Activated naive CD8-positive, alpha-beta T cell treated with anti-CD3 and anti-CD28 coated beads for 36 hours (primary cell): Measurements from ENCODE around the gene TMEM30B. TPM values are rescaled to one million over a fixed set of nuclear protein-coding genes. Genes with fewer than 3 reads are reported as not detected.

Experiments used
- DNase-seq: peaks from one replicate; pipeline ENCODE4 v3.0.0; 2021
- H3K27ac Mint-ChIP-seq: one replicate; pipeline ENCODE4 v1.8.0; 2022; ENCODE audit warnings: mild to moderate bottlenecking, moderate library complexity, mixed read lengths
- H3K27me3 Mint-ChIP-seq: one replicate; pipeline ENCODE4 v1.8.0; 2022; ENCODE audit warnings: mild to moderate bottlenecking, mixed read lengths
- H3K36me3 Mint-ChIP-seq: one replicate; pipeline ENCODE4 v1.8.0; 2021; ENCODE audit warnings: mild to moderate bottlenecking, mixed read lengths
- H3K4me1 Mint-ChIP-seq: one replicate; pipeline ENCODE4 v1.8.0; 2021; ENCODE audit warnings: mixed read lengths
- H3K4me3 Mint-ChIP-seq: one replicate; pipeline ENCODE4 v1.8.0; 2022; ENCODE audit warnings: mild to moderate bottlenecking, moderate library complexity, mixed read lengths
- H3K9me3 Mint-ChIP-seq: one replicate; pipeline ENCODE4 v1.8.0; 2022; ENCODE audit warnings: mixed read lengths
- total RNA-seq, 2 experiments: library from RNA; stranded (reverse); gene quantifications; one replicate each; pipeline ENCODE4 v1.2.3, GENCODE V29; 2021

TMEM30B gene
- total RNA-seq, 2 experiments from 2014 or later = 1.8 to 2.0 TPM

DNA sequence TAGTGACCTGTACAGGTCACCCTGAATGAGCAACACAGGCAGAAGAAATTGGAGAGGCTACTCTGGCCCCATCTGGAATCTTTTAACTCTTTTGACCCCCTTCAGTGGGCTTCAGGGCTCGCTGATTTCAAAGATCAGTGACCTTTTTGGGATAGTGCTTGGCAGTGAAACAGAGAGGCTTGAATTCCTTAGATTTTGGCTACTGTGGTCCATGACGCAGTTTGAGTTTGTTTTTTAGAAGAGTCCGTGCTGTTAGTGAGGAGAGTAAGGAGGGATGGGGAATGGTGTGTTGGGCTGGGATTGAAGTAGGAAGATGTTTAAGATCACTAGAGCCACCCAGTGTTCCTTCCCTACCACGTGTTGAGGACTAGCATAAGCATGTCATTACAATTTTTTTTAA is 16.5 kb downstream of the TMEM30B start:
- DNase-seq = no peak
- no peaks in the 10 kb centered on the region for H3K9me3 Mint-ChIP-seq
- H3K27ac Mint-ChIP-seq = no peak overlapping the region
- H3K27me3 Mint-ChIP-seq = peaks cover 23% of the 10 kb centered on the region
- H3K4me3 Mint-ChIP-seq = no peak overlapping the region
- peaks cover 2% of the 10 kb centered on the region for H3K4me1 Mint-ChIP-seq
- no peaks in the 10 kb centered on the region for H3K36me3 Mint-ChIP-seq

DNA sequence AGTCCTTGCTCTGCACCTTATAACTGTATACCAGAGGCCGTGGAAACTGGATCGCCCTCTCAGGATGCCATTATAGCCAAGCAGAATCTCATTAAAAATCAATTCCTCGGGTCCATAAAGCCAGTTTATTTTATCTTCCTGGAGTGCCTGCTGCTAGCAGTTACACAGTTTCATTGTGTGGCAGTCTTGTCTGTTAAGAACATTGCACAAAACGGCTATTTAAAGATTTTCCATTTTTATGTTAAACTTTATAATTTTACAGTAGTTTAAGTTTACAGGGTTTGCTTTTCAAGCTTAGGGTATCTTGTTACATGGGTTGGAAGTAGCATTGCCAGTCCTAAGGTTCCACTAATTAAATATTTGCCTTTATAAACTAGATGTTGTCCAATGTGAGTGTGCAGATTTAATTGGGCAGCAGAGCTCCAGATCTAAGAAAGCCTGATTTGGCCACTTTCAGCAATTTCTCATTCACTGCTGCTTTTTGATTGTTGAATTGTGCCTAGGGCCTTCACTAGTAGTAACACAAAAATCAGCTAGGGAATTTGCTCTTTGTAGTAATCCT is 17.0 kb downstream of the TMEM30B start:
- no peak for DNase-seq
- Mint-ChIP-seq H3K4me3 (no peak overlapping the region), H3K9me3 (no peaks in the 10 kb centered on the region), H3K36me3 (no peaks in the 10 kb centered on the region), H3K27me3 (peaks cover 24% of the 10 kb centered on the region), H3K27ac (no peak overlapping the region), H3K4me1 (no peaks in the 10 kb centered on the region)

DNA sequence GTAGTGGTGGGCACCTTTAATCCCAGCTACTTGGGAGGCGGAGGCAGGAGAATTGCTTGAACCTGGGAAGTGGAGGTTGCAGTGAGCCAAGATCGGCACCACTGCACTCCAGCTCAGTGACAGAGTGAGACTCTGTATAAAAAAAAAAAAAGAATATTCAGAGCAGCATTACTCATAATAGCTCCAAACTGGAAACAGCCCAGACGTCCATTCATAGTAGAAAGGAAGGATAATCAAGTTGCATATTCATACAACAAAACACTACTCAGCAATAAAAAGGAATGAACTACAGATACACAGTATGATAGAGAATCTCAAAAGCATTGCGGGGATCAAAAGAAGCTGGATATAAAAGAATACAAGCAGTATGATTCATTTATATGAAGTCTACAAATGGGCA is 19.1 kb downstream of the TMEM30B start:
- Mint-ChIP-seq H3K4me1 (no peaks in the 10 kb centered on the region), H3K9me3 (no peaks in the 10 kb centered on the region), H3K36me3 (no peaks in the 10 kb centered on the region), H3K4me3 (no peak overlapping the region), H3K27ac (no peak overlapping the region), H3K27me3 (peaks cover 19% of the 10 kb centered on the region)
- DNase-seq = no peak

DNA sequence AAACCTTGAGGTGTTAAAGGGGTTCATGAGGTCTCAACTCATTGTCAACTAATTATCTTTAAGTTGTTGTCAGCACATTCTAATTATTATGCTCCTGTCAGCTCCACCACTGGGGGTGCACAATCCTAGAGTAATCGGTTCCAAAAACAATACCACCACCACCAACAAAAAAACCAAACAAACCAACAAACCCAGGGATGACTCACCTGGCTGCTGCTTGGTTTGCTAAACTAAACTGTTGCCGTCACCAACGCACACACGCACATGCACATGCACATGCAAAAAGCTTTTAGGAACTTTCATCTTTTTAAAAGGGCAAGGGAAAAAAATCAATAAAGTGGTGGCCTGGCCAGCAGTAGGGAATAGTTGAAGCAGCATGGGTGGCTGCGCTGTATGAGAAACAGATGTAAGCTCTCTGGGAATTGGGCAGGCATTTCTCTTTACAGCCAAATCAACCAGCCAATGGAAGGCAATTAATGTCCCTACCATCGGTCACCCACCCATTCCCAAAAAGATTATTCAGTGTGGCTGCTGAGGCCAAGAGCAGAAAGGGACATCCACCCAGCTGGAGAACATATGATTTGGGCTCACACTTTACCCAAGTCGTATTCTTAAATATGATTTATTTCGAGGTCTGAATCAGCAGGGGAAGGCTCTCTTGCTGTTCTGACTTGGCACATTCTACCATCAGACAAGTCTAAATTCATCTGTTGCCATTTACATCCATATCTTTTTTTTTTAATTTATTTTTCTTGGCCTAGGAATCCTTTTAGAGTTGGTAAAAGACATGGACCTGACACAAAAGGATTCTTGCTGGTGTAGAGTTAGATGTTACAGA is 20.0 kb downstream of the TMEM30B start:
- DNase-seq = no peak
- Mint-ChIP-seq H3K4me3 (no peak overlapping the region), H3K27ac (no peak overlapping the region), H3K36me3 (no peaks in the 10 kb centered on the region), H3K27me3 (peaks cover 13% of the 10 kb centered on the region), H3K4me1 (no peaks in the 10 kb centered on the region), H3K9me3 (no peaks in the 10 kb centered on the region)

DNA sequence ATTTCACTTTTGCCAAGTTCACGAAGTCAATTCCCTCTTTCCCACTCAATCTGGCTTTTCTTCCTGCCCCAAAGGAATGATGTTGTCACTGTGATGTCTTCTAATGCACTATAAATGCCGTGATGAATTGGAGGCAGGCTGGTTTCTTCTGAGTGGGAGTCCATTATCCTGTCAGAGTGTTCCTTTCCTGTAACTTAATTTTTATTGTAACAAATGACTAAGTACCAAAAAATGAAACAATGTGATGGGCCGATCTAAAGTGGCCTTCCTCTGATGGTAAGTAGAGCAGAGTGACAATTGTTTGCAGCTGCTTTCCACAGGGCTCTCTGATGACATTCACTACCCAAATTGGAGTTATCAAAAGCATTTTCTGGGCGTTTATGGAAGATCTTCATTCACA is 22.2 kb downstream of the TMEM30B start:
- H3K27me3 Mint-ChIP-seq = peaks cover 12% of the 10 kb centered on the region
- H3K4me1 Mint-ChIP-seq = no peaks in the 10 kb centered on the region
- no peaks in the 10 kb centered on the region for H3K36me3 Mint-ChIP-seq
- H3K9me3 Mint-ChIP-seq = no peaks in the 10 kb centered on the region
- no peak overlapping the region for H3K4me3 Mint-ChIP-seq
- H3K27ac Mint-ChIP-seq = no peak overlapping the region
- no peak for DNase-seq

DNA sequence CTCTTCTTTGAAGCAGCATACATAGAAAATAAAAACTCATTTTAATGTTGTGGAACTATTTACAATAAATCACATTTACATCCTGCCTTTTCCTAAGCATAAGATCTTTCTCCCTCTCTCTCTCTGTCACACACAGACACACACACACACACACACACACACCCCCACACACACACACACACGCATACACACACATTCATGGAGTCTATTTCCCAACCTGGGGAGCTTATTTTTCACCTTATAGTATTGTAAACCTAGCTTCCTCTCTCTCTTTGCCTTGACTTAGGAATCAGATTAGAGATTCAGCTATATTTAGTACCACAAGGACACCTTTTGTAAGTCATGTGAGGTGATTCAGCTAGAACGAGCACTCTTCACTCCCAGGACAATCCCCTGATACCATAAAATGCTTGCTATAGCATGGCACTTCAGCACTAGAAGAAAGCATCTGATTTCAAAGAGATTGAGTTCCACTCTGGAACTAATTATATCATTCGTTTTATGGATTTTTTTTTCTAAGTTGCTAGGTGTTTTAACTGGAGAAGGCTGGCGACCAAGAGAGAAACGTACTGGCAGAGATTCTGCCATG is 23.6 kb downstream of the TMEM30B start:
- Mint-ChIP-seq H3K4me3 (no peak overlapping the region), H3K9me3 (no peaks in the 10 kb centered on the region), H3K27ac (no peak overlapping the region), H3K36me3 (no peaks in the 10 kb centered on the region), H3K4me1 (no peaks in the 10 kb centered on the region), H3K27me3 (peaks cover 20% of the 10 kb centered on the region)
- no peak for DNase-seq

DNA sequence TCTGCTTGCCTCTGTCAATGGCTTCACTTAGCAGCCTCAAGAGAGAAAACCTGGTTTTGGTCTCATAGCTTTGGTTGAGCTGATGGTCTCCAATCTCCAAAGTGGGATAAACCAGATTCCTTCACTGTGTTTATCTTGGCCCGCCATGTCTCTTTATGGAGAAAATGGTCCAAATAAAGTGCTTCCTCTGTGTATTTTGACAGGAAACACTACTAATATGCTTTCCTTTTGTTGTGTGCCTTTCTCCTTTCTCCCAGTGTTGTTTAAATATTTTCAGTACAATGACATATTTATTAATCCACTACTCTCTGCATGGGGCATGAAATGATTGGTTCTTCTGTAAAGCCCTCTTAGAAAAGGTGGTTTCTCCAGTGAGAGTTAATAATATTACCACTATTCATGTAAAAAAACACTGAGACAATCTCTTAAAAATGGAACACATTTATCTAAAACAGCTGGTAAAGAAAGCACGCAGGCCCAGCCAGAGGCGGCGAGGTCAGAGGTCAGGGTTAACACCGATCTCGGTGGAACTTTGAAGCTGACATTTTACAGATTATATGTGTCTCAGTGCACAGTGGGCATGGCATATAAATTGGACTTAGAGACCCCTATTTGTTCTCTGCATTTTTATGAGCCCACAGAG is 24.2 kb downstream of the TMEM30B start:
- H3K27ac Mint-ChIP-seq = no peak overlapping the region
- peaks cover 26% of the 10 kb centered on the region for H3K27me3 Mint-ChIP-seq
- no peaks in the 10 kb centered on the region for H3K36me3 Mint-ChIP-seq
- no peak overlapping the region for H3K4me3 Mint-ChIP-seq
- H3K9me3 Mint-ChIP-seq = no peaks in the 10 kb centered on the region
- no peak for DNase-seq
- no peaks in the 10 kb centered on the region for H3K4me1 Mint-ChIP-seq

DNA sequence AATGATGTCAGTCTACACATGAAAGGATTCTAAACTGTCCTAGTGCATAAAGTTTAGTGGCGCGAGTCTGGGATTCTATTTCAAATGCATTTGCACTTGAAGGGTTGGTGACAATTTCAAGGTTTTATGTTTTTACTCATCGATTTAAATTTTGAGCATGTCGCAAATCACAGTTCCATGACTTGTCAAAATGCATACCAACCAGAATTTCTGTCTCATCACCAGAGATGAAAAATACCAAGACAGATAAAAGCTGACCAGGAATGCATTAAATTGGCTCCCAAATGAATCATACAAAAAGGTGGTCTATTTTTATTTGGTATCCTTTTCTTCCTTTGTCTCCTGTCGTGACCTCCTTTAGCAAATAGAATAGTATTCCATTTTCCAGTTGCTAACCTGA is 25.2 kb downstream of the TMEM30B start:
- no peaks in the 10 kb centered on the region for H3K4me1 Mint-ChIP-seq
- H3K27me3 Mint-ChIP-seq = peaks cover 26% of the 10 kb centered on the region
- no peak for DNase-seq
- no peaks in the 10 kb centered on the region for H3K9me3 Mint-ChIP-seq
- H3K27ac Mint-ChIP-seq = no peak overlapping the region
- H3K36me3 Mint-ChIP-seq = no peaks in the 10 kb centered on the region
- no peak overlapping the region for H3K4me3 Mint-ChIP-seq

DNA sequence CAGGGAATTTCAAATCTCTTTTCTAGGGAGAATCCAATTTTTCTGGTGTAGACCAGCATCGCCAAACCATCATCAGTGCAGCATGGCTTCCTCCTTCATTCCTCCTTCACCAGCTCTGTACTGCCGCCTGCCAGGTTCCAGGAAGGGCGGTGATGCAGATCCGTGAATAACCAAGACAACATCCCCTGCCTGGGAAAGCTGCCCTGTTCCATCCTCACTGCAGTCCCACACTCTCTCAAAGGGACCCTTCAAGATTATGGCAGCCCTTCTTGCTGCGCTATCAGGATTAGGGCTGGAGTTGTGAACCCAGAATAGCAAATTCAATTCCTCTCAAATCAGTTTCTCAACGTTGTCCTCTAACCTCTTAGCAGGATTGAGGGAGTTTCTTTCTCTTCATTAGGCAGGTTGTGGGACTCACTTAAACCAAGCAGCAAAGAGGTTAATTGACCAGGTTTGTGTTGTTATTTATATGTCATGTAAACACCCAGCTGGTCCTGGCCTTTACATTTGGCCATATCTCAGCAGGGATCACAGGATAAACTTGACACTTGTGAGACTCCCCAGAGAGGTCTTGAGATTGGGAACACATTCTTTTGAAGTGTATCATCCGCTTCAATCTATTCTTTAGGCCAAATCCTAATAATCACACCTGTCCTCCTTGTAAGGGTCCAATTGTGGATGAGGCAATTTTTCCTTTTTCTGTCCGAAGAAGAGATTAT is 26.2 kb downstream of the TMEM30B start:
- no peak for DNase-seq
- Mint-ChIP-seq H3K9me3 (no peaks in the 10 kb centered on the region), H3K4me1 (no peaks in the 10 kb centered on the region), H3K36me3 (no peaks in the 10 kb centered on the region), H3K4me3 (no peak overlapping the region), H3K27ac (no peak overlapping the region), H3K27me3 (peaks cover 26% of the 10 kb centered on the region)

DNA sequence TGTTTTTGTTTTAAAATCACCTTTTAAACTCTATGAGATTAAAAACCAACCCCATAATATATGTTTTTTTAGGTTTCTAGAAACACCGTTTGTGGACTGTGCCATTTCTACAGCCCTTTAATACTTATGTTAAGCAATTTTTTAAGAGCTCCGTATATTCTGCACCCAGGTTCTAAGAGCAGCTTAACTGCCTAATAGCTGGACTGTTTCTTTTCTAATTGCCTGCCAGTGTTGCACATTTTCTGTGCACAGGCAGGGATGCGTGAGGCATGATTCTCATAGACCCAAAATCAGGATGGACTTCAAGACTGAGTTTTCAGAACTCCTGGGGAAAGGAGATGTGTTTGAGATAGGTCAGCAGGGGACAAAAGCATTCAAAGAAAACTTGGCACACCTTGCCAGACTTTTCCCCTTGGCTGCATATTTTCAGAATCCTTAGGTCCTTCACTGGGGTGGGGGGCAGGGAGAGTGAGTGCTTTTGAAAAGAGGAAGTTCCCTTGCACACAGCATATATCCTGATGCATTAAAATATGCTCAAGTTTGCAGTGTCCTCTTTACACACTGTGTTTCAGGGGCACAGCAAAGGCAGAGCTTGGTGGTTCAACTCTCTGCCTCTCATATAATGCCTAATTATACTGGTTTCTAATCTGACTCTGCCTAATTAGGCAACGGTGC is 27.9 kb downstream of the TMEM30B start:
- no peak overlapping the region for H3K4me3 Mint-ChIP-seq

DNA sequence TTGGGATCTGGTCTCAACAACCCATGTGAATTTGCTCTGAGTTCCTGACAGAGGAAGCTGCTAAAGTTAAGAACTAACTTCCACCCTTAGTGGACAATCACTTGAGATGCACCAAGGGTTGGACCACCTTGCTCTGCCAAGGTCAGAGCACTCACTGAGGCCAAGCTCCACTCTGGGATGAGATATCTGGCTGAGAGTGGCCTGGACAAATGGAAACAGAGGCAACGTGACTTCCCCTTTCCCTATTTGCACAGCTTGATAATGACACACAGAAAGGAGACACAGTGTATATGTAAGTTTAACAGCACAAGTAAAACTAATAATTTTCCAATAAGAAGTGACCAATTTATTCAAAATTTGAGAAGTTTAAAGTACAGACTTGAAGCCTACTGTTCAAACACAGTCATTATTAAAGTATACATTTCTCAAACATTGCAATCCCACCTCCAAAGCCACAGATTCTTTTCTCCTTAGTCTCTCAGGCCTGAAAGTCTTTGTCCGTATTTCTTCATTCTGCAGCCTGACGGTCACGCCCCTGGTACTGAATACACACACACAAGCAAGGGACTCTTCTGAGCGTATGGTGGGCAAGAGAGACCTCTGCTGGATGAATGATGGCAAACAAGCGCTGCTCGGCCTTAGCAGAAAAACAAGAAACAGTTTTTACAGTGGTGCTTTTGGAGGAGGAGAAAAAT is 28.6 kb downstream of the TMEM30B start:
- Mint-ChIP-seq H3K36me3 (no peaks in the 10 kb centered on the region), H3K4me3 (no peak overlapping the region), H3K27me3 (peaks cover 19% of the 10 kb centered on the region), H3K9me3 (no peaks in the 10 kb centered on the region), H3K27ac (no peak overlapping the region), H3K4me1 (no peaks in the 10 kb centered on the region)
- DNase-seq = peak; percentile 58

More for the DNA sequence above, 27.9 kb downstream of the TMEM30B start:
- Mint-ChIP-seq H3K27ac (no peak overlapping the region), H3K36me3 (no peaks in the 10 kb centered on the region), H3K9me3 (no peaks in the 10 kb centered on the region), H3K27me3 (peaks cover 22% of the 10 kb centered on the region), H3K4me1 (no peaks in the 10 kb centered on the region)
- no peak for DNase-seq

DNA sequence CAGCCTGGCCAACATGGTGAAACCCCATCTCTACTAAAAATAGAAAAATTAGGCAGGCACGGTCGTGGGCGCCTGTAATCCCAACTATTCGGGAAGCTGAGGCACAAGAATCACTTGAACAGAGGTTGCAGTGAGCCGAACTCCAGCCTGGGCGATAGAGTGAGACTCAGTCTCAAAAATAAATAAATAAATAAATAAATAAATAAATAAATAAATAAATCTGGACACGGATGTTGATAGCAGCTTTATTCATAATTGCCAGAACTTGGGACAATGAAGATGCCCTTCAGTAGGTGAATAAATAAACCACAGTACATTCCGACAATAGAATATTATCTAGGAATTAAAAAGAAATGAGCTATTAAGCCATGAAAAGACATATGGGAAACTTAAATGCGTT is 31.1 kb downstream of the TMEM30B start:
- no peak overlapping the region for H3K4me3 Mint-ChIP-seq
- H3K36me3 Mint-ChIP-seq = no peaks in the 10 kb centered on the region
- DNase-seq = no peak
- no peaks in the 10 kb centered on the region for H3K4me1 Mint-ChIP-seq
- H3K27ac Mint-ChIP-seq = no peak overlapping the region
- H3K9me3 Mint-ChIP-seq = no peaks in the 10 kb centered on the region
- peaks cover 19% of the 10 kb centered on the region for H3K27me3 Mint-ChIP-seq

DNA sequence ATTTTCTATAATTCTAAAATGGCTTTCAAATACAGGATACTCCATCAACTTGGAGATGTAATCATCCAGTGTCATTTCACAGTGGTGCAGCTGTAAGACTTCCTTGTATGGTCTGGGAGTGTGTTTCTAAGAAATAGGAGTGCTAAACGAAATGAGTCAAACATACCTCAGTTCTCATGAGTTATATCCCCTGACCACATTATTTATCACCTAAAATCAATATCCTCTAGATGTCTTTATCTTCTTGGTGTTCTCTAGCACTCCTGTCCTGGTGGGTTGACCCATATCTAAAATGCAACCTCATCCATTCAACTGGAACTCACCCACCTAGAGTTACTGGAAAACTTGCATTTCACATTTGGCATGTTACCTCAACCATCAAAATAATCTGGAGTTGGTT is 33.2 kb downstream of the TMEM30B start:
- DNase-seq = no peak
- Mint-ChIP-seq H3K4me1 (no peaks in the 10 kb centered on the region), H3K27me3 (peaks cover 14% of the 10 kb centered on the region), H3K9me3 (no peaks in the 10 kb centered on the region), H3K27ac (no peak overlapping the region), H3K36me3 (no peaks in the 10 kb centered on the region), H3K4me3 (no peak overlapping the region)

DNA sequence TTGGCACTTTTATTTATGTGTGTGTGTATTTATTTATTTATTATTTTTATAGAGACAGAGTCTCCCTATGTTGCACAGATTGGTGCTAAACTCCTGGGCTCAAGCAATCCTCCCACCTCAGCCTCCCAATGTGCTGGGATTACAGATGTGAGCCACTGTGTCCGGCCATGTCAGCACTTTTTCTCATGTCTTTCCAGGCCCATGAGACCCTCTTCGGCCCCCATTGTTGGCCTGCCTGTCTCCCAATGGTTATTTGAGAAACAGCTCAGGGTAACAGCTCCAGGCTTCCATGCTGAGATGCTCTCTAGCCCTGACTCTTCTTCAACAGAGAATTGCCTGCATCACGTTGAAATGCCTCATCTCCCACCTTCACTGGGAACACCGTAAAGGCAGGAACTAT is 34.4 kb downstream of the TMEM30B start:
- Mint-ChIP-seq H3K4me1 (no peaks in the 10 kb centered on the region), H3K4me3 (no peak overlapping the region), H3K36me3 (no peaks in the 10 kb centered on the region), H3K9me3 (peaks cover under 1% of the 10 kb centered on the region), H3K27ac (no peak overlapping the region), H3K27me3 (peaks cover 9% of the 10 kb centered on the region)
- DNase-seq = no peak
